ENCODE results near the gene ZNF814. TPM values are rescaled to one million over a fixed set of nuclear protein-coding genes. Genes with fewer than 3 reads are reported as not detected.
"Not testable (repeated sequence)": the region's sequence is repeated elsewhere in the genome, so short reads cannot be mapped to it uniquely, and the experiment has no call there.

Gene ZNF814
- total and polyA plus RNA-seq, 3 experiments from 2014 or later: 21.2 to 38.7 (median 38.5) TPM

DNA sequence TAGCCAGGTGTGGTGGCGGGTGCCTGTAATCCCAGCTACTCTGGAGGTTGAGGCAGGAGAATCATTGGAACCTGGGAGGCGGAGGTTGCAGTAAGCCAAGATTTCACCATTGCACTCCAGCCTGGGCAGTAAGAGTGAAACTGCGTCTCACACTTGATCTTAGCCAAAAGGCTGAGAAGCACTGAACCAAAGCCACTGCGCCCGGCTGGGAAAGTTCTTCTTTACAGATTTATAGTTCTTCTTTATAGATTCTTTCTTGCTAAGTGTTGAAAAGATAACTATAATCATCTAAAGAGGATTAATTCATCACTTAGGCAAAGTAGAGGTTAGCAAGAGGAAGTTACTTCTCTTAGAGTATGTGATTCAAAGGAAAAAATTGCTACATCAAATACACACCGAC is 16.4 kb upstream of the ZNF814 start:
- H3K36me3 Mint-ChIP-seq: peaks cover 10 to 47% (median 34%) of the 10 kb centered on the region in 3 donors
- no peak overlapping the region for H3K27ac Mint-ChIP-seq
- Histone ChIP-seq H3K4me1 (ENCODE audit: insufficient read depth, low read length) (no peaks in the 10 kb centered on the region), H3K4me3 (ENCODE audit: low read length) (no peak overlapping the region), H3K27me3 (ENCODE audit: insufficient read depth, low read length, poor library complexity, severe bottlenecking) (no peaks in the 10 kb centered on the region), H3K27ac (ENCODE audit: low read depth, low read length) (no peak overlapping the region), H3K9me3 (ENCODE audit: low read length) (peaks cover 17% of the 10 kb centered on the region), H3K36me3 (ENCODE audit: insufficient read depth, low read length) (no peaks in the 10 kb centered on the region)
- peaks cover 0 to 1% of the 10 kb centered on the region in 2 donors for H3K27me3 Mint-ChIP-seq
- POLR2A ChIA-PET: no interaction called here
- peaks cover 3 to 11% (median 6%) of the 10 kb centered on the region in 3 donors for H3K4me1 Mint-ChIP-seq
- H3K4me3 Mint-ChIP-seq: no peak overlapping the region
- H3K9me3 Mint-ChIP-seq: peaks cover 0 to 84% (median 19%) of the 10 kb centered on the region in 5 donors
- CTCF ChIA-PET: interaction anchor here (1.2 kb wide), 1 partner anchor 9 kb away, joined by 3 read pairs; no protein-coding TSS in a partner anchor
- no peak for DNase-seq

- Mint-ChIP-seq H3K27ac (peak overlapping the region in 1 of 8 donors; percentile 27), H3K4me1 (peaks cover 3 to 11% (median 6%) of the 10 kb centered on the region in 3 donors), H3K4me3 (no peak overlapping the region), H3K27me3 (peaks cover 0 to 1% of the 10 kb centered on the region in 2 donors), H3K36me3 (peaks cover 10 to 39% (median 24%) of the 10 kb centered on the region in 3 donors), H3K9me3 (peaks cover 0 to 82% (median 17%) of the 10 kb centered on the region in 5 donors)
- ChIA-PET POLR2A (no interaction called here), CTCF (no interaction called here)
- Histone ChIP-seq H3K4me3 (ENCODE audit: low read length) (no peak overlapping the region), H3K9me3 (ENCODE audit: low read length) (peaks cover 17% of the 10 kb centered on the region), H3K27me3 (ENCODE audit: insufficient read depth, low read length, poor library complexity, severe bottlenecking) (no peaks in the 10 kb centered on the region), H3K27ac (ENCODE audit: low read depth, low read length) (no peak overlapping the region), H3K4me1 (ENCODE audit: insufficient read depth, low read length) (no peaks in the 10 kb centered on the region), H3K36me3 (ENCODE audit: insufficient read depth, low read length) (no peaks in the 10 kb centered on the region)
- DNase-seq: no peak
These were observed 14.9 kb upstream of the ZNF814 start for GRCh38 chr19:57903618-57904184.

GRCh38 chr19:57900311-57900710 is 11.5 kb upstream of the ZNF814 start:
- no peak overlapping the region for H3K4me3 ChIP-seq (ENCODE audit: low read length)
- Mint-ChIP-seq H3K9me3 (peaks cover 0 to 80% (median 7%) of the 10 kb centered on the region in 5 donors), H3K27ac (no peak overlapping the region), H3K4me1 (peaks cover 3 to 11% (median 6%) of the 10 kb centered on the region in 3 donors), H3K27me3 (peaks cover 0 to 1% of the 10 kb centered on the region in 2 donors), H3K4me3 (no peak overlapping the region), H3K36me3 (peaks cover 0 to 28% (median 3%) of the 10 kb centered on the region in 3 donors)
- ChIA-PET POLR2A (no interaction called here), CTCF (no interaction called here)
- no peaks in the 10 kb centered on the region for H3K27me3 ChIP-seq (ENCODE audit: insufficient read depth, low read length, poor library complexity, severe bottlenecking)
- no peaks in the 10 kb centered on the region for H3K9me3 ChIP-seq (ENCODE audit: low read length)
- H3K4me1 ChIP-seq (ENCODE audit: insufficient read depth, low read length): no peaks in the 10 kb centered on the region
- H3K36me3 ChIP-seq (ENCODE audit: insufficient read depth, low read length): no peaks in the 10 kb centered on the region
- H3K27ac ChIP-seq (ENCODE audit: low read depth, low read length): no peak overlapping the region
- DNase-seq: no peak

- H3K27me3 Mint-ChIP-seq; H3K4me3 Mint-ChIP-seq; CTCF ChIA-PET; H3K36me3 ChIP-seq (ENCODE audit: insufficient read depth, low read length); POLR2A ChIA-PET; H3K4me1 ChIP-seq (ENCODE audit: insufficient read depth, low read length); H3K9me3 ChIP-seq (ENCODE audit: low read length); DNase-seq; H3K27ac ChIP-seq (ENCODE audit: low read depth, low read length); H3K4me3 ChIP-seq (ENCODE audit: low read length); H3K27me3 ChIP-seq (ENCODE audit: insufficient read depth, low read length, poor library complexity, severe bottlenecking): not testable (repeated sequence)
- Mint-ChIP-seq H3K4me1 (peaks cover 27 to 28% (median 28%) of the 10 kb centered on the region in 3 donors), H3K9me3 (peaks cover 0 to 59% (median 34%) of the 10 kb centered on the region in 5 donors), H3K36me3 (peaks cover 13 to 55% (median 21%) of the 10 kb centered on the region in 3 donors), H3K27ac (peak overlapping the region in 1 of 8 donors; percentile 17)
These were observed 1.9 kb upstream of the ZNF814 start for GRCh38 chr19:57890706-57891105.

GRCh38 chr19:57888107-57888559 is 704 bp downstream of the ZNF814 start:
- no peak for DNase-seq
- ChIA-PET CTCF (interaction anchor here (0.8 kb wide), 1 partner anchor 27 kb away, joined by 3 read pairs; no protein-coding TSS in a partner anchor), POLR2A (interaction anchor here (1.1 kb wide), 1 partner anchor 29 kb away, joined by 3 read pairs; no protein-coding TSS in a partner anchor)
- peaks cover 28 to 42% (median 32%) of the 10 kb centered on the region in 3 donors for H3K4me1 Mint-ChIP-seq
- H3K27me3 Mint-ChIP-seq: peaks cover 0 to 2% of the 10 kb centered on the region in 2 donors
- Histone ChIP-seq H3K9me3 (ENCODE audit: low read length) (peaks cover 10% of the 10 kb centered on the region), H3K27me3 (ENCODE audit: insufficient read depth, low read length, poor library complexity, severe bottlenecking) (no peaks in the 10 kb centered on the region), H3K4me1 (ENCODE audit: insufficient read depth, low read length) (peaks cover 7% of the 10 kb centered on the region), H3K36me3 (ENCODE audit: insufficient read depth, low read length) (no peaks in the 10 kb centered on the region), H3K4me3 (ENCODE audit: low read length) (peak overlapping the region; percentile 90), H3K27ac (ENCODE audit: low read depth, low read length) (peak overlapping the region; percentile 70)
- H3K27ac Mint-ChIP-seq: peak overlapping the region; percentile 19 to 96 (median 83)
- peaks cover 0 to 76% (median 37%) of the 10 kb centered on the region in 5 donors for H3K9me3 Mint-ChIP-seq
- H3K4me3 Mint-ChIP-seq: peak overlapping the region; percentile 80 to 96 (median 89)
- peaks cover 15 to 69% (median 45%) of the 10 kb centered on the region in 3 donors for H3K36me3 Mint-ChIP-seq

DNA sequence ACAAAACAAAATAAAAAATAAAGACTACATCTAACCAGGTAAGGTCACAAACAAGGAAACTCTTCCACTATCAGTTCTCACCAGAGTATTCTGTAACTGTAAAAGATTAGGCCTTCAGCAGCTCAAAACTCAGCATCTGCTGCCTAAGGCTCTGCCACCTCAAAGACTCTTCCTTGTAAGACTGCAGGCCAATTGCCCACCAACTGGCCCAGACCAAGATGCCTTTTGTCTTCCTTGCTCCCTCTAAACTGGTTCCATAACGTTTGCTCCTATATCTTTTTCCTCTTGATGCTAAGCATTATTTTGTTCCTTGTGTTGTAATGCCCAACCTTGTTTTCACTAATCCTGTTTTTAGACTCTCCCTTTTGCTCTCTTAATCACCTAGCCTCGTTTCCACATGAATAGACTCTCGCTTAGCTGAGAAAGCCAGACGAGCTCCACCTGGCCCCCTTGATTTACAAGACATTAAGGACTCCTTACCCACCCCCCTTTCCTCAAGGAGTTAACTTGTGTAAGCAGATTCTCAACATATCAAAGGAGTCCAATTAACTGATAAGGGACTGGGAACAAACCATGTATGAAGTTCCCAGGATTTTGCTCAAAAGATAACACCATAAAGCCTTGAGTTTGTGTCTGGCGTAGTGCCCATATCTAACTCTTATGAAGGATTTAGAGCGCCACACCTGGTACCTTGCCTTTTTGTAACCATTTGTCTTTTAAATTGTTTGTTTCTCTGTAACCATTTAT is 1.5 kb downstream of the ZNF814 start:
- Mint-ChIP-seq H3K9me3 (peaks cover 0 to 78% (median 42%) of the 10 kb centered on the region in 5 donors), H3K27ac (peak overlapping the region in 3 of 8 donors; percentile 62 to 89 (median 68)), H3K4me3 (peak overlapping the region; percentile 80 to 96 (median 89)), H3K36me3 (peaks cover 15 to 64% (median 51%) of the 10 kb centered on the region in 3 donors), H3K27me3 (peaks cover 0 to 2% of the 10 kb centered on the region in 2 donors), H3K4me1 (peaks cover 28 to 46% (median 32%) of the 10 kb centered on the region in 3 donors)
- Histone ChIP-seq H3K27me3 (ENCODE audit: insufficient read depth, low read length, poor library complexity, severe bottlenecking) (no peaks in the 10 kb centered on the region), H3K27ac (ENCODE audit: low read depth, low read length) (no peak overlapping the region), H3K9me3 (ENCODE audit: low read length) (peaks cover 10% of the 10 kb centered on the region), H3K4me3 (ENCODE audit: low read length) (peak overlapping the region; percentile 90), H3K36me3 (ENCODE audit: insufficient read depth, low read length) (no peaks in the 10 kb centered on the region), H3K4me1 (ENCODE audit: insufficient read depth, low read length) (peaks cover 7% of the 10 kb centered on the region)
- DNase-seq: no peak
- ChIA-PET CTCF (no interaction called here), POLR2A (interaction anchor here (1.1 kb wide), 1 partner anchor 30 kb away, joined by 3 read pairs; no protein-coding TSS in a partner anchor)

- Histone ChIP-seq H3K27me3 (ENCODE audit: insufficient read depth, low read length, poor library complexity, severe bottlenecking) (no peaks in the 10 kb centered on the region), H3K9me3 (ENCODE audit: low read length) (peaks cover 10% of the 10 kb centered on the region), H3K36me3 (ENCODE audit: insufficient read depth, low read length) (no peaks in the 10 kb centered on the region), H3K4me1 (ENCODE audit: insufficient read depth, low read length) (peaks cover 7% of the 10 kb centered on the region), H3K4me3 (ENCODE audit: low read length) (no peak overlapping the region), H3K27ac (ENCODE audit: low read depth, low read length) (no peak overlapping the region)
- H3K27ac Mint-ChIP-seq: no peak overlapping the region
- peaks cover 12 to 58% (median 51%) of the 10 kb centered on the region in 3 donors for H3K36me3 Mint-ChIP-seq
- ChIA-PET CTCF (no interaction called here), POLR2A (interaction anchor here (0.7 kb wide), 2 partner anchors 12 to 715 kb away, joined by 3 to 5 read pairs; no protein-coding TSS in a partner anchor)
- peaks cover 0 to 72% (median 42%) of the 10 kb centered on the region in 5 donors for H3K9me3 Mint-ChIP-seq
- H3K27me3 Mint-ChIP-seq: peaks cover 0 to 2% of the 10 kb centered on the region in 2 donors
- peak overlapping the region in 2 of 7 donors; percentile 9 to 96 for H3K4me3 Mint-ChIP-seq
- no peak for DNase-seq
- peaks cover 28 to 46% (median 32%) of the 10 kb centered on the region in 3 donors for H3K4me1 Mint-ChIP-seq
These were observed 2.8 kb downstream of the ZNF814 start for GRCh38 chr19:57886046-57886445.
